SK-N-SH (cell line): Measurements from ENCODE around the gene NAALADL1.

Experiments used
- EP300 ChIP-seq, 2 experiments: IDR thresholded peaks; 2 replicates each; pipeline versions ENCODE4 v1.4.0 to v1.6.1; 2012; ENCODE audit warnings: borderline replicate concordance in 1 of 2, low read depth in 1 of 2, low read length in 1 of 2
- JUND ChIP-seq: IDR thresholded peaks from 2 replicates; pipeline ENCODE4 v1.4.0; 2012
- MEF2A ChIP-seq: IDR thresholded peaks from 2 replicates; pipeline ENCODE4 v1.4.0; 2012; ENCODE audit warnings: low read depth, borderline replicate concordance
- RAD21 ChIP-seq: IDR thresholded peaks from 2 replicates; pipeline ENCODE4 v1.6.1; 2012; ENCODE audit warnings: mild to moderate bottlenecking, low read length
- RFX5 ChIP-seq: IDR thresholded peaks from 2 replicates; pipeline ENCODE4 v1.6.1; 2012; ENCODE audit warnings: mild to moderate bottlenecking, improper control_type of control experiment, low read length
- SMC3 ChIP-seq: IDR thresholded peaks from 2 replicates; pipeline ENCODE4 v1.6.1; 2012; ENCODE audit warnings: low read depth, low read length, improper control_type of control experiment
- YY1 ChIP-seq: IDR thresholded peaks from 2 replicates; pipeline ENCODE4 v1.4.0; 2012; ENCODE audit warnings: low read depth, mild to moderate bottlenecking
- TF ChIP-seq, protein P1 (sequence below): IDR thresholded peaks from 2 replicates; pipeline ENCODE4 v1.4.0; 2012; ENCODE audit warnings: low read depth
- TF ChIP-seq, protein P2 (sequence below): fragments of 150-350 bp; IDR thresholded peaks from 2 replicates; pipeline ENCODE4 v1.6.1; 2017; ENCODE audit warnings: antibody characterized with exemption, low read length, low read depth, borderline replicate concordance
- TF ChIP-seq, protein P3 (sequence below): IDR thresholded peaks from 2 replicates; pipeline ENCODE4 v1.6.1; 2012; ENCODE audit warnings: mild to moderate bottlenecking, low read depth, low read length, moderate library complexity

DNA sequence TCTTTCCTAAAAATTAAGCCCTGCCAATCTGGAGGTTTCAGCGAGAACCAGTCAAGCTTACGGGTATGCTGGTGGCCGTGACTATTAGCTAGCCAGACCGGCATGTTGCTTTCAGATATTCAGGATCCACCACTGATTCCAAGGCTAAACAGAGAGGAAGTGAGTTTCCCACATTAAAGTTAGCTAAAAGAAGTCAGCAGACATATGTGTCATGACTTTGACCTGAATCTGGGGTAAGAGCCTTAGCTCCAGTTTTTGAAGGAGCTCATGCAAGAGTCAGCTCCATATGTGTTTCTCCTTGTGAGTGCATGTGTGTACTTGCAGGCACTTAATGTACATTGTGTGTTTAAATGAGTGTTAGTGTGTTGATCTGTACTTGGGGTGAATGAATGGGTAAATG is 27.1 kb upstream of the NAALADL1 start:
- no peak for TF ChIP-seq RFX5
- TF ChIP-seq MEF2A: no peak
- TF ChIP-seq, protein P1, sequence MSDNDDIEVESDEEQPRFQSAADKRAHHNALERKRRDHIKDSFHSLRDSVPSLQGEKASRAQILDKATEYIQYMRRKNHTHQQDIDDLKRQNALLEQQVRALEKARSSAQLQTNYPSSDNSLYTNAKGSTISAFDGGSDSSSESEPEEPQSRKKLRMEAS: no peak
- TF ChIP-seq, protein P2, sequence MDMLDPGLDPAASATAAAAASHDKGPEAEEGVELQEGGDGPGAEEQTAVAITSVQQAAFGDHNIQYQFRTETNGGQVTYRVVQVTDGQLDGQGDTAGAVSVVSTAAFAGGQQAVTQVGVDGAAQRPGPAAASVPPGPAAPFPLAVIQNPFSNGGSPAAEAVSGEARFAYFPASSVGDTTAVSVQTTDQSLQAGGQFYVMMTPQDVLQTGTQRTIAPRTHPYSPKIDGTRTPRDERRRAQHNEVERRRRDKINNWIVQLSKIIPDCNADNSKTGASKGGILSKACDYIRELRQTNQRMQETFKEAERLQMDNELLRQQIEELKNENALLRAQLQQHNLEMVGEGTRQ: no peak
- TF ChIP-seq JUND: no peak
- TF ChIP-seq, protein P3, sequence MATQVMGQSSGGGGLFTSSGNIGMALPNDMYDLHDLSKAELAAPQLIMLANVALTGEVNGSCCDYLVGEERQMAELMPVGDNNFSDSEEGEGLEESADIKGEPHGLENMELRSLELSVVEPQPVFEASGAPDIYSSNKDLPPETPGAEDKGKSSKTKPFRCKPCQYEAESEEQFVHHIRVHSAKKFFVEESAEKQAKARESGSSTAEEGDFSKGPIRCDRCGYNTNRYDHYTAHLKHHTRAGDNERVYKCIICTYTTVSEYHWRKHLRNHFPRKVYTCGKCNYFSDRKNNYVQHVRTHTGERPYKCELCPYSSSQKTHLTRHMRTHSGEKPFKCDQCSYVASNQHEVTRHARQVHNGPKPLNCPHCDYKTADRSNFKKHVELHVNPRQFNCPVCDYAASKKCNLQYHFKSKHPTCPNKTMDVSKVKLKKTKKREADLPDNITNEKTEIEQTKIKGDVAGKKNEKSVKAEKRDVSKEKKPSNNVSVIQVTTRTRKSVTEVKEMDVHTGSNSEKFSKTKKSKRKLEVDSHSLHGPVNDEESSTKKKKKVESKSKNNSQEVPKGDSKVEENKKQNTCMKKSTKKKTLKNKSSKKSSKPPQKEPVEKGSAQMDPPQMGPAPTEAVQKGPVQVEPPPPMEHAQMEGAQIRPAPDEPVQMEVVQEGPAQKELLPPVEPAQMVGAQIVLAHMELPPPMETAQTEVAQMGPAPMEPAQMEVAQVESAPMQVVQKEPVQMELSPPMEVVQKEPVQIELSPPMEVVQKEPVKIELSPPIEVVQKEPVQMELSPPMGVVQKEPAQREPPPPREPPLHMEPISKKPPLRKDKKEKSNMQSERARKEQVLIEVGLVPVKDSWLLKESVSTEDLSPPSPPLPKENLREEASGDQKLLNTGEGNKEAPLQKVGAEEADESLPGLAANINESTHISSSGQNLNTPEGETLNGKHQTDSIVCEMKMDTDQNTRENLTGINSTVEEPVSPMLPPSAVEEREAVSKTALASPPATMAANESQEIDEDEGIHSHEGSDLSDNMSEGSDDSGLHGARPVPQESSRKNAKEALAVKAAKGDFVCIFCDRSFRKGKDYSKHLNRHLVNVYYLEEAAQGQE: no peak
- no peak for TF ChIP-seq SMC3
- TF ChIP-seq RAD21: no peak
- no peak for TF ChIP-seq EP300 (IDR thresholded peaks at IDR 0.05; ENCODE audit: borderline replicate concordance in 1 of 2, low read depth in 1 of 2, low read length in 1 of 2)
- no peak for TF ChIP-seq YY1
